ENCODE results near the gene SERPINA3. TPM values are rescaled to one million over a fixed set of nuclear protein-coding genes. Genes with fewer than 3 reads are reported as not detected.

The SERPINA3 gene
- total RNA-seq, 2 donors from 2014 or later = 57.2 to 330 TPM

GRCh38 chr14:94593749-94594431 lies 18.3 kb upstream of the SERPINA3 start:
- Histone ChIP-seq H3K4me1 (peaks cover 0 to 18% of the 10 kb centered on the region in 2 donors), H3K4me3 (no peak overlapping the region), H3K9me3 (no peaks in the 10 kb centered on the region), H3K36me3 (no peaks in the 10 kb centered on the region), H3K27me3 (no peaks in the 10 kb centered on the region), H3K27ac (no peak overlapping the region)
- DNase-seq (ENCODE audit: low spot score) = no peak
- TF ChIP-seq CTCF (IDR thresholded peaks at IDR 0.05) = no peak

- TF ChIP-seq CTCF (IDR thresholded peaks at IDR 0.05) = no peak
- Histone ChIP-seq H3K4me3 (no peak overlapping the region), H3K27me3 (no peaks in the 10 kb centered on the region), H3K27ac (no peak overlapping the region), H3K36me3 (no peaks in the 10 kb centered on the region), H3K4me1 (peaks cover 0 to 23% of the 10 kb centered on the region in 2 donors), H3K9me3 (no peaks in the 10 kb centered on the region)
- DNase-seq (ENCODE audit: low spot score) = no peak
Measured at GRCh38 chr14:94594441-94594840, 17.8 kb upstream of the SERPINA3 start.

- Histone ChIP-seq H3K4me3 (no peak overlapping the region), H3K4me1 (peaks cover 0 to 37% of the 10 kb centered on the region in 2 donors), H3K27me3 (no peaks in the 10 kb centered on the region), H3K27ac (no peak overlapping the region), H3K36me3 (no peaks in the 10 kb centered on the region), H3K9me3 (no peaks in the 10 kb centered on the region)
- DNase-seq (ENCODE audit: low spot score) = no peak
- no peak for TF ChIP-seq CTCF (IDR thresholded peaks at IDR 0.05)
Measured at GRCh38 chr14:94595912-94596311, 16.3 kb upstream of the SERPINA3 start.

GRCh38 chr14:94596361-94596760 lies 15.8 kb upstream of the SERPINA3 start:
- no peak for TF ChIP-seq CTCF (IDR thresholded peaks at IDR 0.05)
- H3K4me3 ChIP-seq = no peak overlapping the region
- no peaks in the 10 kb centered on the region for H3K36me3 ChIP-seq
- no peaks in the 10 kb centered on the region for H3K9me3 ChIP-seq
- DNase-seq (ENCODE audit: low spot score) = no peak
- peaks cover 0 to 37% of the 10 kb centered on the region in 2 donors for H3K4me1 ChIP-seq
- H3K27ac ChIP-seq = no peak overlapping the region
- H3K27me3 ChIP-seq = no peaks in the 10 kb centered on the region

GRCh38 chr14:94597788-94598187 lies 14.4 kb upstream of the SERPINA3 start:
- H3K27ac ChIP-seq = no peak overlapping the region
- H3K4me3 ChIP-seq = no peak overlapping the region
- no peaks in the 10 kb centered on the region for H3K9me3 ChIP-seq
- peaks cover 0 to 52% of the 10 kb centered on the region in 2 donors for H3K4me1 ChIP-seq
- no peak for TF ChIP-seq CTCF (IDR thresholded peaks at IDR 0.05)
- no peak for DNase-seq (ENCODE audit: low spot score)
- no peaks in the 10 kb centered on the region for H3K36me3 ChIP-seq
- no peaks in the 10 kb centered on the region for H3K27me3 ChIP-seq

- H3K4me1 ChIP-seq = peaks cover 0 to 56% of the 10 kb centered on the region in 2 donors
- H3K9me3 ChIP-seq = no peaks in the 10 kb centered on the region
- H3K27ac ChIP-seq = peak overlapping the region; percentile 71 to 80
- no peaks in the 10 kb centered on the region for H3K27me3 ChIP-seq
- no peak for DNase-seq (ENCODE audit: low spot score)
- no peak overlapping the region for H3K4me3 ChIP-seq
- no peaks in the 10 kb centered on the region for H3K36me3 ChIP-seq
- TF ChIP-seq CTCF (IDR thresholded peaks at IDR 0.05) = no peak
Measured at GRCh38 chr14:94598506-94598815, 13.7 kb upstream of the SERPINA3 start.
